ENCODE results near the gene SHH.
A peak's percentile ranks its signal among the peaks of the same experiment; 100 is the strongest.

The SHH gene

DNA sequence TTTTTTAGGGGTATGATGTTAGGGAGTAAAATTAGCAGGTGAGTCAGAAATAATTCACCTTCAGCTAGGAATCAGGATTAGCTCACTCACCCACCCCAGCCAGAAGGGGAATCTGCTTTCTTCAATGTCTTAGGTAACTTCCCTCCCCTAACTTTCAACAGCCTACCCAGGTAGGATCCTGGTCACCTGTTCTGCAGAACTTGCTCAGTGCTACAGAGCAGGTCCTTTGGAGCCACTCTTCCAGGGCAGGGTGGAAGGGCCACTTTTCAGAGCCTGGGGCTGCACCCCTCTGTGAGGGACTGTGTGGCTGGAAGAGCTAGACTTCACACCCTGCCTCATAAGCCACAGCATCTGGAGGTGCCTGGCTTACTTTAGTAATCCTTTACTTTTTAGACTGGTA is 58.1 kb downstream of the SHH start:
- TF ChIP-seq, protein P1, sequence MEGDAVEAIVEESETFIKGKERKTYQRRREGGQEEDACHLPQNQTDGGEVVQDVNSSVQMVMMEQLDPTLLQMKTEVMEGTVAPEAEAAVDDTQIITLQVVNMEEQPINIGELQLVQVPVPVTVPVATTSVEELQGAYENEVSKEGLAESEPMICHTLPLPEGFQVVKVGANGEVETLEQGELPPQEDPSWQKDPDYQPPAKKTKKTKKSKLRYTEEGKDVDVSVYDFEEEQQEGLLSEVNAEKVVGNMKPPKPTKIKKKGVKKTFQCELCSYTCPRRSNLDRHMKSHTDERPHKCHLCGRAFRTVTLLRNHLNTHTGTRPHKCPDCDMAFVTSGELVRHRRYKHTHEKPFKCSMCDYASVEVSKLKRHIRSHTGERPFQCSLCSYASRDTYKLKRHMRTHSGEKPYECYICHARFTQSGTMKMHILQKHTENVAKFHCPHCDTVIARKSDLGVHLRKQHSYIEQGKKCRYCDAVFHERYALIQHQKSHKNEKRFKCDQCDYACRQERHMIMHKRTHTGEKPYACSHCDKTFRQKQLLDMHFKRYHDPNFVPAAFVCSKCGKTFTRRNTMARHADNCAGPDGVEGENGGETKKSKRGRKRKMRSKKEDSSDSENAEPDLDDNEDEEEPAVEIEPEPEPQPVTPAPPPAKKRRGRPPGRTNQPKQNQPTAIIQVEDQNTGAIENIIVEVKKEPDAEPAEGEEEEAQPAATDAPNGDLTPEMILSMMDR (conservative IDR thresholded peaks at IDR 0.05; ENCODE audit: control insufficient read depth, insufficient read depth, low read depth, low read length) = no peak
- no peak overlapping the region for H3K4me3 ChIP-seq (ENCODE audit: control insufficient read depth, low read depth, low read length)
- no peak for DNase-seq (ENCODE audit: low read depth)

DNA sequence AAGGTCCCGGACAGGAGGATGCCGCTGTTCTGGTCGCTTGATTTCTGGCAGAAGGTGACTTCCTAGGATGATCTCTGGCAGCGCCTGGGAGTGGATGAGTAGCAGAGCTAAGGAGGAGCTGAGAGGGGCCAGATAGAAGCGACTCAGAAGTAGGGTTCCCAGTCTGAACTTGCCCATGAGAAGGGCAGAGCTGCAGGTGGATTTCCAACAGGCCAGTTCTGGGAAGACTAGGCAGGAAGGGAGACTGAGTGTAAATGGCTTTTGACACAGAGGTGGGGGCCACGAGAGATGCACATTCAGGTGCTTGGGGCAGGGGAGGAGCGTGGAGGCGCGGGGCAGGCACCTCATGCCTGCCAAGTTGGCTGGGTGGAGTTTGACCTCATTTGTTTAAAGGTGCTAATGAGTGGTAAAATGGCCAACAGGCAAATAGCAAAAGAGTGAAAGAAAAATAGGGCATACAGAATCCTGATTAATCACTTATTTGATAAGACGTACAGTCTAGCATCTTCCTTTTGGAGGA is 58.8 kb downstream of the SHH start:
- H3K4me3 ChIP-seq (ENCODE audit: control insufficient read depth, low read depth, low read length) = no peak overlapping the region
- TF ChIP-seq, protein P1 (conservative IDR thresholded peaks at IDR 0.05; ENCODE audit: control insufficient read depth, insufficient read depth, low read depth, low read length) = no peak
- DNase-seq (ENCODE audit: low read depth) = peak; percentile 31

DNA sequence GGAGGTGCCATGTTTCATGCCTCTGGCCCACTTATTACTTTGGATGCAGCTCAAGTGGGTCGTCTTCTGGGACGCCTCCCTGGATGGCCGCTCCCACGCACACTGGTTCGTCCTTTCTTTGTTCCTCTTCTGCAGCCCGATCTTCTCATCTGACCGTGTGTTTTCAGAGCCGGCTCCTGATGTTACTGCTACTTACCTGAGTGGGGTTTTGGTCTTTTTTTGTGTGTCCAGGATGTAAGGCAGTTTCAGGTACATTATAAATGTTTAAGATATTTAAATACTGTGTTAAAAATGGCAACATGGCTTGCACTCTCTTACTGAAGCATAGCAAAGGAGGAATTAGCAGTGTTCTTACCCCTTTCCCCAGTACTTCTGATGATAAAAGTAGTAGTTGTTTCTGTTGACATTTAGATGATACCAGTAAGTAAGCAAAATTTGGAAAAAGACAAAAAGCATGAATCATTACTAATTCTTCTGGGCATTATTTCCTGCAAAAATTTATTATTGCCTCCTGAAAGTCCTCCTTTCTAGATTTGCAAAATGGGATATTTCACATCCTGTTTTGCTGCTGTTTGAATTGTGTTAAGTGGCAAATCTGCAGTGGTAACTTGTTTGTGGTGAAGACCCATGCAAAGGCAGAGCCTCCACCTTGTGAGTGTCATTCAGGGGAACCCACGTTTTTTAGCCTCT is 59.4 kb downstream of the SHH start:
- TF ChIP-seq, protein P1 (conservative IDR thresholded peaks at IDR 0.05; ENCODE audit: control insufficient read depth, insufficient read depth, low read depth, low read length) = no peak
- H3K4me3 ChIP-seq (ENCODE audit: control insufficient read depth, low read depth, low read length) = no peak overlapping the region
- DNase-seq (ENCODE audit: low read depth) = no peak

DNA sequence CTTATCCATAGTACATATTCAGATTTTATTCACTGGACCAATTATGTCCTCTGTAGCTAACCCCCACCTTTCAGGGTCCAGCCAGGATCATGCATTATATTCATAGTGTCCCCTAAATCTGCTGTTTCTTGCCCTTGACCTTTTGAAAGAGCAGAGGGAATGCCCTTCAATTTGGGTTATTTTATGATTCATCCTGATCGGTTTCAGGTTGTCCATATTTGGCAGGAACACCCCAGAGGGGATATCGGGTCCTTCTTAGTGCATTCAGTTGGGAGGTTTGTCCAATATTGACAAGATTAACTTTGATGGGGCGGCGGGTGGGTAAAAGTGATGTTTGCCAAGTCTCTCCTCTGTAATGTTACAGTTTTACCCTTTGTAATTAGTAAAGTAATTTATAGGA is 60.9 kb downstream of the SHH start:
- TF ChIP-seq, protein P1 (conservative IDR thresholded peaks at IDR 0.05; ENCODE audit: control insufficient read depth, insufficient read depth, low read depth, low read length) = no peak

DNA sequence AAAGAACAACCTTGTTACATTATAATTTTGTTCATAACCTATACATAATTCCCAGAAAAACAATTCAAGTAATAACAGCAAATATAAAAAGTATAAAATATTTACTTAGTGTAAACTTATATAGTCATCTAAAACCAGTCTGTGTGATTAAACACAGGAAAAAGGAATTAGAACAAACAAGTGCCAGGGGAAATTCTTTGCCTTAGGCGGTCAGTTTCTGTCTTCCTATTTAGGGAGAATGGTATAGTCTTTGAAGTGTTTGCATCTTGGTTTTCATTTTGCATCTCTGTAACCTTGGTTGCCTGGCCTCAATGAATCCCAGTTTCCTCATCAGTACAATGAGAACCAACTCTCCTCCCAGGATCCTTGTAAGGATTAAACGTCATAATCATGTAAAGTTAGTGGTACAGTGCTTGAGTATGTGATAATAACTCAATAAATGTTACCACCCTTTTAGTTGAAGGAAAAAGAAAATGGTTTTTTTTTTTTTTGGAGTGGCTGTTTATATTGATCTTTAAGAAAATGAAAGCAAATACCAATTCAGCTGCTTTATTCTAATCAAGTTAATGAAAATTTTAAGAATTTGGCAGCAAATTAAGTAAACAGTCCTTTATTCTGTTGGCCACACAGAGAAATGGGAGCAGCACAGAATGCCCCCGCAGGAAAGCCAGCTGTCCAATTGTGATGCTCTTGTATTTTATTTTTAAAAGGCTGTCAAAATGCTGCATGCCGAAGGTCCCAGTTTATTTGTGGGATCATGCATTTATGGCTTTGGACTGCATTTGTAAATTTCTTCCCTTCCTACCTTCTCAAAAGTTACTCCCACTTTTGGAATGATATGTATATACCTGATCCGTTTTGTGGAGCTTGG is 61.8 kb downstream of the SHH start:
- no peak for DNase-seq (ENCODE audit: low read depth)
- TF ChIP-seq, protein P1 (conservative IDR thresholded peaks at IDR 0.05; ENCODE audit: control insufficient read depth, insufficient read depth, low read depth, low read length) = no peak
- H3K4me3 ChIP-seq (ENCODE audit: control insufficient read depth, low read depth, low read length) = no peak overlapping the region

More for the DNA sequence above, 60.9 kb downstream of the SHH start:
- DNase-seq (ENCODE audit: low read depth) = no peak
- no peak overlapping the region for H3K4me3 ChIP-seq (ENCODE audit: control insufficient read depth, low read depth, low read length)

Data from fibroblast of mammary gland (primary cell).